ENCODE results near the gene DPY19L1.
"Not testable (repeated sequence)": the region's sequence is repeated elsewhere in the genome, so short reads cannot be mapped to it uniquely, and the experiment has no call there.

GRCh38 chr7:35003177-35003650 lies 34.1 kb downstream of the DPY19L1 start:
- not testable (repeated sequence) for TF ChIP-seq CTCF, POLR2A (IDR thresholded peaks at IDR 0.05)

All from adrenal gland (tissue), 5 donors.